Stimulated activated CD8-positive, alpha-beta memory T cell treated with anti-CD3 and anti-CD28 coated beads, Interleukin-7, amount 100 ng/mL, for 1 hour (primary cell): ENCODE data around the gene MUC12.
"Not testable (repeated sequence)": the region's sequence is repeated elsewhere in the genome, so short reads cannot be mapped to it uniquely, and the experiment has no call there.

Experiments used
- DNase-seq, 2 donors: peaks; one replicate each; pipeline ENCODE4 v3.0.0-alpha.2; 2020; ENCODE audit warnings: low read depth in 2 of 2

The MUC12 gene

GRCh38 chr7:100969066-100969615 lies at the start of gene MUC12:
TSS of gene MUC12 (plus strand) at chr7:100969565. CDS start at chr7:100969623, 58 bp downstream.
- no peak for DNase-seq

GRCh38 chr7:100919779-100920437 lies 49.5 kb upstream of the MUC12 start:
- DNase-seq = not testable (repeated sequence)

- no peak for DNase-seq
Observed at GRCh38 chr7:100921039-100921438, 48.3 kb upstream of the MUC12 start.

- not testable (repeated sequence) for DNase-seq
Observed at GRCh38 chr7:100923616-100924015, 45.7 kb upstream of the MUC12 start.

GRCh38 chr7:100929808-100930174 lies 39.6 kb upstream of the MUC12 start:
- DNase-seq = no peak

- DNase-seq = no peak
Observed at GRCh38 chr7:100933734-100934133, 35.6 kb upstream of the MUC12 start.

- not testable (repeated sequence) for DNase-seq
Observed at GRCh38 chr7:100935381-100935780, 34.0 kb upstream of the MUC12 start.

- not testable (repeated sequence) for DNase-seq
Observed at GRCh38 chr7:100936167-100936566, 33.2 kb upstream of the MUC12 start.

- no peak for DNase-seq
Observed at GRCh38 chr7:100942045-100942774, 27.2 kb upstream of the MUC12 start.

- DNase-seq = no peak
Observed at GRCh38 chr7:100943693-100944092, 25.7 kb upstream of the MUC12 start.

- DNase-seq = no peak
Observed at GRCh38 chr7:100944138-100944537, 25.2 kb upstream of the MUC12 start.

GRCh38 chr7:100946111-100946510 lies 23.3 kb upstream of the MUC12 start:
- DNase-seq = no peak

GRCh38 chr7:100946766-100947365 lies 22.5 kb upstream of the MUC12 start:
- DNase-seq = no peak

- no peak for DNase-seq
Observed at GRCh38 chr7:100947792-100948191, 21.6 kb upstream of the MUC12 start.

GRCh38 chr7:100949227-100949932 lies 20.0 kb upstream of the MUC12 start, which contains the start of gene MUC3A:
TSS of gene MUC3A (plus strand) at chr7:100949534. CDS start at chr7:100949625, 91 bp downstream.
- DNase-seq = no peak

- no peak for DNase-seq
Observed at GRCh38 chr7:100949933-100950443, 19.4 kb upstream of the MUC12 start.

GRCh38 chr7:100951172-100951571 lies 18.2 kb upstream of the MUC12 start:
- DNase-seq = no peak

GRCh38 chr7:100951888-100952560 lies 17.3 kb upstream of the MUC12 start:
- no peak for DNase-seq

- DNase-seq = no peak
Observed at GRCh38 chr7:100952641-100953040, 16.7 kb upstream of the MUC12 start.

GRCh38 chr7:100957832-100958421 lies 11.4 kb upstream of the MUC12 start:
- no peak for DNase-seq

GRCh38 chr7:100959894-100960293 lies 9.5 kb upstream of the MUC12 start:
- no peak for DNase-seq
